ENCODE measurements around the gene PATL1. TPM values are rescaled to one million over a fixed set of nuclear protein-coding genes. Genes with fewer than 3 reads are reported as not detected.
A peak's percentile ranks its signal among the peaks of the same experiment; 100 is the strongest.

The PATL1 gene
- total RNA-seq, 4 donors from 2014 or later: 19.0 to 25.6 (median 22.9) TPM

DNA sequence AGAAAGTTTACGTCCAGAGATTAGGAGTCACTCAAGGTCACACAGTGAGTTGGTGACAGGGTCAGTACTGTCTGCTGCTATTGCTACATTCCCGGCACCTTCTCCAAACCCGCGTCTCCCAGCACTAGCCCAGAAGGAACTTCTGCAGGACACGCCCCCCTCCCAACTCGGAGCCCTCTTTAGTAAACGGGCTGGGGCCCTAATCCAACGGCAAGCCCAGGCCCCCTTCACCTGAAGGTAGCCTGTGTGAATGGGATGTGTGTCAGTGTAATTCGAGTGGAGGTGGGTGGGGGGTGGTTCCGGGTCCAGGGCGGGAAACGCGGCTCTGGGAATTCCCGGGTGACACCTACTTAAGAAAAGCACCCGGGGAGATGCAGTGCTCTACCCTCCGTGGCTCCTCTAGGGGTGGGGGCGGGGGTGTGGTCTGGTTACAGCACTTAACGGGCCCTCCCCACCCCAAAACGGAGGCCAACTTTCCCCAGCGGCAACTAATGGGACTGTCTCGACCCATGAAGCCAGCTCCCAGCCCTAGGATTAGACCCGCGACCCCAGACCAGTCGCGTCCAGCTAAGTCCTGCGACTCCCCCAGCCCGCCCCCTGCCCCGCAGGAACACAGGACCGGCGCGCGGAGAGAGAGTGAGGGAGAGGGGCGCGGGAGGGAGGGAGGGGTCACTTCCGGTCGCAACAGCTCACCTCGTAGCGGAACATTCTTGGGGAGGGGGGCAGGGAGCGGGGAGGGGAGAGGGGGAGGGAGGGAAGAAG is 468 bp downstream of the PATL1 start:
- Histone ChIP-seq H3K4me3 (peak overlapping the region; percentile 80 to 99 (median 91)), H3K4me1 (peaks cover 4 to 28% (median 8%) of the 10 kb centered on the region in 4 donors), H3K27me3 (no peaks in the 10 kb centered on the region), H3K27ac (peak overlapping the region; percentile 91 to 99 (median 96)), H3K36me3 (peaks cover 0 to 34% (median 0%) of the 10 kb centered on the region in 3 donors), H3K9me3 (no peaks in the 10 kb centered on the region)
- peak in 2 of 3 donors; percentile 47 to 73 for DNase-seq
- no peak for TF ChIP-seq POLR2A (IDR thresholded peaks at IDR 0.05)
- TF ChIP-seq, protein P1, sequence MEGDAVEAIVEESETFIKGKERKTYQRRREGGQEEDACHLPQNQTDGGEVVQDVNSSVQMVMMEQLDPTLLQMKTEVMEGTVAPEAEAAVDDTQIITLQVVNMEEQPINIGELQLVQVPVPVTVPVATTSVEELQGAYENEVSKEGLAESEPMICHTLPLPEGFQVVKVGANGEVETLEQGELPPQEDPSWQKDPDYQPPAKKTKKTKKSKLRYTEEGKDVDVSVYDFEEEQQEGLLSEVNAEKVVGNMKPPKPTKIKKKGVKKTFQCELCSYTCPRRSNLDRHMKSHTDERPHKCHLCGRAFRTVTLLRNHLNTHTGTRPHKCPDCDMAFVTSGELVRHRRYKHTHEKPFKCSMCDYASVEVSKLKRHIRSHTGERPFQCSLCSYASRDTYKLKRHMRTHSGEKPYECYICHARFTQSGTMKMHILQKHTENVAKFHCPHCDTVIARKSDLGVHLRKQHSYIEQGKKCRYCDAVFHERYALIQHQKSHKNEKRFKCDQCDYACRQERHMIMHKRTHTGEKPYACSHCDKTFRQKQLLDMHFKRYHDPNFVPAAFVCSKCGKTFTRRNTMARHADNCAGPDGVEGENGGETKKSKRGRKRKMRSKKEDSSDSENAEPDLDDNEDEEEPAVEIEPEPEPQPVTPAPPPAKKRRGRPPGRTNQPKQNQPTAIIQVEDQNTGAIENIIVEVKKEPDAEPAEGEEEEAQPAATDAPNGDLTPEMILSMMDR (IDR thresholded peaks at IDR 0.05): peak in 3 of 6 experiments; percentile 27 to 37 (median 30)

- peak overlapping the region; percentile 80 to 99 (median 91) for H3K4me3 ChIP-seq
- peaks cover 0 to 38% (median 0%) of the 10 kb centered on the region in 3 donors for H3K36me3 ChIP-seq
- no peak for TF ChIP-seq POLR2A (IDR thresholded peaks at IDR 0.05)
- TF ChIP-seq, protein P1 (IDR thresholded peaks at IDR 0.05): no peak
- peaks cover 4 to 28% (median 8%) of the 10 kb centered on the region in 4 donors for H3K4me1 ChIP-seq
- no peaks in the 10 kb centered on the region for H3K9me3 ChIP-seq
- peak overlapping the region in 3 of 4 donors; percentile 91 to 99 (median 96) for H3K27ac ChIP-seq
- DNase-seq: no peak
- H3K27me3 ChIP-seq: no peaks in the 10 kb centered on the region
These were observed 1.0 kb downstream of the PATL1 start for GRCh38 chr11:59667812-59668187.

DNA sequence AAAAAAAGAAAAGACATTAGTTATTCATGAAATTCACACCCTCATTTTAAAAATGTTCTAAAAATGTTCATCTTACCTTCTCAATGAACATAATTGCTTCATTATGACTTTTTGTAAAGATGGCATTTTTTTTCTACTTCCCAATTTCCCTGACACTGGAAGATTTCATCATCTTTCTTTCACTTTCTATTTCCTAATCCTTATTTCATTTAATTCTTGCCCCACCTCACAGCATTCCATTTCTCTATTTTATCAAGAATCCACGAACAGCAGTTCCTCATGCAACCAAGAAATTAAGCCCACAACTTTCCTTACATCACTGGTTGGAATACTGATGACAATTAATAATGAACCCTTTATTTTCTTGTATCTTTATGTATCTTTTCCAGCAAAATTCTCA is 1.9 kb downstream of the PATL1 start:
- H3K36me3 ChIP-seq: peaks cover 0 to 41% (median 0%) of the 10 kb centered on the region in 3 donors
- peaks cover 4 to 28% (median 8%) of the 10 kb centered on the region in 4 donors for H3K4me1 ChIP-seq
- H3K4me3 ChIP-seq: peak overlapping the region in 2 of 4 donors; percentile 3 to 99
- TF ChIP-seq POLR2A (IDR thresholded peaks at IDR 0.05): no peak
- TF ChIP-seq, protein P1 (IDR thresholded peaks at IDR 0.05): no peak
- H3K9me3 ChIP-seq: no peaks in the 10 kb centered on the region
- H3K27ac ChIP-seq: peak overlapping the region in 1 of 4 donors; percentile 99
- DNase-seq: no peak
- no peaks in the 10 kb centered on the region for H3K27me3 ChIP-seq

- Histone ChIP-seq H3K9me3 (no peaks in the 10 kb centered on the region), H3K27me3 (no peaks in the 10 kb centered on the region), H3K36me3 (peaks cover 0 to 86% (median 0%) of the 10 kb centered on the region in 3 donors), H3K4me1 (peaks cover 0 to 8% (median 0%) of the 10 kb centered on the region in 4 donors), H3K27ac (no peak overlapping the region), H3K4me3 (no peak overlapping the region)
- DNase-seq: no peak
- no peak for TF ChIP-seq POLR2A (IDR thresholded peaks at IDR 0.05)
- TF ChIP-seq, protein P1 (IDR thresholded peaks at IDR 0.05): no peak
These were observed 8.2 kb downstream of the PATL1 start for GRCh38 chr11:59660621-59661020.

GRCh38 chr11:59659981-59660380 is 8.9 kb downstream of the PATL1 start:
- H3K4me1 ChIP-seq: peaks cover 0 to 8% (median 0%) of the 10 kb centered on the region in 4 donors
- TF ChIP-seq, protein P1 (IDR thresholded peaks at IDR 0.05): no peak
- no peak for TF ChIP-seq POLR2A (IDR thresholded peaks at IDR 0.05)
- peaks cover 0 to 86% (median 0%) of the 10 kb centered on the region in 3 donors for H3K36me3 ChIP-seq
- H3K27me3 ChIP-seq: no peaks in the 10 kb centered on the region
- no peak overlapping the region for H3K4me3 ChIP-seq
- no peaks in the 10 kb centered on the region for H3K9me3 ChIP-seq
- H3K27ac ChIP-seq: no peak overlapping the region
- no peak for DNase-seq
